Dendritic cell treated with granulocyte-macrophage colony-stimulating factor and Interleukin-4, amounts not matched to agents 40 ng/mL and 50 ng/mL, for 4 days (primary cell): ENCODE measurements around the gene HLA-A.

Source experiments
- H3K27ac Mint-ChIP-seq: one replicate; pipeline ENCODE4 v1.8.0; 2022; ENCODE audit warnings: mild to moderate bottlenecking, mixed read lengths
- H3K27me3 Mint-ChIP-seq: one replicate; pipeline ENCODE4 v1.8.0; 2022; ENCODE audit warnings: mild to moderate bottlenecking, mixed read lengths
- H3K36me3 Mint-ChIP-seq: one replicate; pipeline ENCODE4 v1.8.0; 2022; ENCODE audit warnings: low read depth, mixed read lengths
- H3K4me1 Mint-ChIP-seq: one replicate; pipeline ENCODE4 v1.8.0; 2022; ENCODE audit warnings: low read depth, mixed read lengths
- H3K4me3 Mint-ChIP-seq: one replicate; pipeline ENCODE4 v1.8.0; 2022; ENCODE audit warnings: mild to moderate bottlenecking, moderate library complexity, mixed read lengths
- H3K9me3 Mint-ChIP-seq: one replicate; pipeline ENCODE4 v1.8.0; 2022; ENCODE audit warnings: mixed read lengths
- intact Hi-C: fragments of 100-400 bp; cut with micrococcal nuclease; formaldehyde crosslinking; loops from one replicate; pipeline ENCODE4 v1.15.0; 2022

The HLA-A gene

DNA sequence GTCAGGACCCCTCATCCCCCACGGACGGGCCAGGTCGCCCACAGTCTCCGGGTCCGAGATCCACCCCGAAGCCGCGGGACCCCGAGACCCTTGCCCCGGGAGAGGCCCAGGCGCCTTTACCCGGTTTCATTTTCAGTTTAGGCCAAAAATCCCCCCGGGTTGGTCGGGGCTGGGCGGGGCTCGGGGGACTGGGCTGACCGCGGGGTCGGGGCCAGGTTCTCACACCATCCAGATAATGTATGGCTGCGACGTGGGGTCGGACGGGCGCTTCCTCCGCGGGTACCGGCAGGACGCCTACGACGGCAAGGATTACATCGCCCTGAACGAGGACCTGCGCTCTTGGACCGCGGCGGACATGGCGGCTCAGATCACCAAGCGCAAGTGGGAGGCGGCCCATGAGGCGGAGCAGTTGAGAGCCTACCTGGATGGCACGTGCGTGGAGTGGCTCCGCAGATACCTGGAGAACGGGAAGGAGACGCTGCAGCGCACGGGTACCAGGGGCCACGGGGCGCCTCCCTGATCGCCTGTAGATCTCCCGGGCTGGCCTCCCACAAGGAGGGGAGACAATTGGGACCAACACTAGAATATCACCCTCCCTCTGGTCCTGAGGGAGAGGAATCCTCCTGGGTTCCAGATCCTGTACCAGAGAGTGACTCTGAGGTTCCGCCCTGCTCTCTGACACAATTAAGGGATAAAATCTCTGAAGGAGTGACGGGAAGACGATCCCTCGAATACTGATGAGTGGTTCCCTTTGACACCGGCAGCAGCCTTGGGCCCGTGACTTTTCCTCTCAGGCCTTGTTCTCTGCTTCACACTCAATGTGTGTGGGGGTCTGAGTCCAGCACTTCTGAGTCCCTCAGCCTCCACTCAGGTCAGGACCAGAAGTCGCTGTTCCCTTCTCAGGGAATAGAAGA, 978 bp downstream of the HLA-A start:
- Mint-ChIP-seq H3K27ac (peak overlapping the region; percentile 96), H3K9me3 (no peaks in the 10 kb centered on the region), H3K27me3 (no peaks in the 10 kb centered on the region), H3K4me1 (peaks cover 59% of the 10 kb centered on the region), H3K36me3 (peaks cover 67% of the 10 kb centered on the region), H3K4me3 (peak overlapping the region; percentile 94)
- intact Hi-C loops: loop anchor here (5.0 to 10.0 kb wide), 2 partner anchors 34 to 121 kb away; partner anchors contain the start of genes POLR1H and PPP1R11

DNA sequence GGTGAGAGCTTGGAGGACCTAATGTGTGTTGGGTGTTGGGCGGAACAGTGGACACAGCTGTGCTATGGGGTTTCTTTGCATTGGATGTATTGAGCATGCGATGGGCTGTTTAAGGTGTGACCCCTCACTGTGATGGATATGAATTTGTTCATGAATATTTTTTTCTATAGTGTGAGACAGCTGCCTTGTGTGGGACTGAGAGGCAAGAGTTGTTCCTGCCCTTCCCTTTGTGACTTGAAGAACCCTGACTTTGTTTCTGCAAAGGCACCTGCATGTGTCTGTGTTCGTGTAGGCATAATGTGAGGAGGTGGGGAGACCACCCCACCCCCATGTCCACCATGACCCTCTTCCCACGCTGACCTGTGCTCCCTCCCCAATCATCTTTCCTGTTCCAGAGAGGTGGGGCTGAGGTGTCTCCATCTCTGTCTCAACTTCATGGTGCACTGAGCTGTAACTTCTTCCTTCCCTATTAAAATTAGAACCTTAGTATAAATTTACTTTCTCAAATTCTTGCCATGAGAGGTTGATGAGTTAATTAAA, 3.0 kb downstream of the HLA-A start:
- H3K36me3 Mint-ChIP-seq: peaks cover 83% of the 10 kb centered on the region
- H3K27ac Mint-ChIP-seq: no peak overlapping the region
- peak overlapping the region; percentile 94 for H3K4me3 Mint-ChIP-seq
- intact Hi-C loops: loop anchor here (10.0 kb wide), 1 partner anchor 119 kb away; the partner anchor contains the start of genes POLR1H and PPP1R11
- H3K27me3 Mint-ChIP-seq: no peaks in the 10 kb centered on the region
- H3K9me3 Mint-ChIP-seq: no peaks in the 10 kb centered on the region
- H3K4me1 Mint-ChIP-seq: peaks cover 51% of the 10 kb centered on the region

GRCh38 chr6:29946223-29947076, 4.1 kb downstream of the HLA-A start:
- peaks cover 83% of the 10 kb centered on the region for H3K36me3 Mint-ChIP-seq
- intact Hi-C loops: loop anchor here (10.0 kb wide), 1 partner anchor 118 kb away; the partner anchor contains the start of genes POLR1H and PPP1R11
- H3K27me3 Mint-ChIP-seq: no peaks in the 10 kb centered on the region
- no peak overlapping the region for H3K27ac Mint-ChIP-seq
- no peak overlapping the region for H3K4me3 Mint-ChIP-seq
- H3K4me1 Mint-ChIP-seq: peaks cover 44% of the 10 kb centered on the region
- no peaks in the 10 kb centered on the region for H3K9me3 Mint-ChIP-seq

DNA sequence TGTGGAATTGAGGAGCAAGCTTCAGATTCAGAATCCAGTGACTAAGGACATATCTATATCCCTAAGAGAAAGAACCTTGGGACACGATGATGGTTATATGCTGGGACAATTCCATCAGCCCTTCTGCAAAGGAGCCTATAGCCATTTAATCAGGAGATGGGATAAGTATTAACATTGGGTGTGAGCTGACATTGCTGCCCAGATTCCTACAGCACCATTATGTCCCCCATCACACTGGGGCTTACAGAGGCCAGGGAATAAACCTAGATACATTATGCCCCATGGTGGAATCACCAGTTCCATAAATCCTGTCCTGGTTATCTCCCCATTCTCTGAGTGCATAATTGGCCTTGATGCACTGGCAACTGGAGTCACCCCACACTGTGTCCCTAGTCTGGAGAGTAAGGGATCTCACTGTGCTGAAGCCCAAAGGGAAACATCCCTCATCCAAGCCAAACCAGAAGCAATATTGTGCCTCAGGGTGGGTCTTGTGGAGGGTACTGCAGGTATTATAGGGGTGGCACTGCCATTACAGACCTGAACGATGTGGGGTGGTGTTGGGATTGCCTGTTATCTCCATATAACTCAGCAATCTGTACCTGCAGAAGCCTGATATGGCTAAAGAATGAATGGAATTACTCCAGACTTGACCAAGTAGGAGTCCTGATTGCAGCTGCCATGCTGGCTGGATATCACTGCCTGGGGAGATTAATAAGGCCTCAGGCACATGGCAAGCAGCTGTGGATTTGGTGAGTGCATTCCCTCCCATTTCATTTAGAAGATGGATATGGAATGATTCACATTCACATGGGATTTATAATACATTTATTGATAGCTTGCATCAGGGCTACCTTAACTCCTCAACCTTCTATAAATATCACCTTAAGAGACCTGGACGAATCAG, 5.0 kb downstream of the HLA-A start:
- Mint-ChIP-seq H3K4me1 (peaks cover 38% of the 10 kb centered on the region), H3K9me3 (no peaks in the 10 kb centered on the region), H3K4me3 (no peak overlapping the region), H3K27me3 (no peaks in the 10 kb centered on the region), H3K36me3 (peaks cover 76% of the 10 kb centered on the region), H3K27ac (no peak overlapping the region)
- intact Hi-C loops: loop anchor here (10.0 kb wide), 1 partner anchor 117 kb away; the partner anchor contains the start of genes POLR1H and PPP1R11

DNA sequence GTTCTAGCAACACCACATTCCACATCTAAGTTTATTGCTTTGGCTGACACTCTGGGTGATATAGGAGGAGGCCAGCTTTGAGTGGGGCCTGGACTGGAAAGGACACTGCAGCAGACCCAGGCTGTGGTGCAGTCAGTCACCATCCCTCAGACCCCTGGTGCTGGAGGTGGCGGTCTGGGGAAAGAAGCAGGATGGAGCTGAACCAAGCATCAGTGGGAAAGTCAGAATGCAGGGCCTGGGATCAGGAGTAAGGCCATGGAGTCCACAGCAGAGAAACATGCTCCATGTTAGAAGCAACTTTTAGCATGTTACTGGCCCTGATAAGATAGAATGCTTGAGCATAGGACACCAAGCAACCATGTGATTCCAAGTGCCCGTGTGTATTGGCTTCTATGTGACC, 5.9 kb downstream of the HLA-A start:
- intact Hi-C loops: loop anchor here (10.0 kb wide), 1 partner anchor 117 kb away; the partner anchor contains the start of genes POLR1H and PPP1R11
- H3K4me3 Mint-ChIP-seq: no peak overlapping the region
- H3K9me3 Mint-ChIP-seq: no peaks in the 10 kb centered on the region
- H3K36me3 Mint-ChIP-seq: peaks cover 67% of the 10 kb centered on the region
- H3K4me1 Mint-ChIP-seq: peaks cover 37% of the 10 kb centered on the region
- no peaks in the 10 kb centered on the region for H3K27me3 Mint-ChIP-seq
- no peak overlapping the region for H3K27ac Mint-ChIP-seq

GRCh38 chr6:29949934-29950333, 7.6 kb downstream of the HLA-A start:
- Mint-ChIP-seq H3K4me3 (no peak overlapping the region), H3K27ac (no peak overlapping the region), H3K9me3 (no peaks in the 10 kb centered on the region), H3K36me3 (peaks cover 50% of the 10 kb centered on the region), H3K27me3 (no peaks in the 10 kb centered on the region), H3K4me1 (peaks cover 27% of the 10 kb centered on the region)
- intact Hi-C loops: loop anchor here (10.0 kb wide), 1 partner anchor 115 kb away; the partner anchor contains the start of genes POLR1H and PPP1R11

GRCh38 chr6:29951882-29952281, 9.6 kb downstream of the HLA-A start:
- peaks cover 9% of the 10 kb centered on the region for H3K4me1 Mint-ChIP-seq
- no peaks in the 10 kb centered on the region for H3K27me3 Mint-ChIP-seq
- H3K9me3 Mint-ChIP-seq: no peaks in the 10 kb centered on the region
- intact Hi-C loops: no loop called here
- no peak overlapping the region for H3K27ac Mint-ChIP-seq
- H3K4me3 Mint-ChIP-seq: no peak overlapping the region
- H3K36me3 Mint-ChIP-seq: peaks cover 31% of the 10 kb centered on the region

GRCh38 chr6:29953001-29953441, 10.7 kb downstream of the HLA-A start:
- H3K4me1 Mint-ChIP-seq: peaks cover 17% of the 10 kb centered on the region
- intact Hi-C loops: no loop called here
- peak overlapping the region; percentile 45 for H3K27ac Mint-ChIP-seq
- no peaks in the 10 kb centered on the region for H3K27me3 Mint-ChIP-seq
- H3K36me3 Mint-ChIP-seq: peaks cover 19% of the 10 kb centered on the region
- no peaks in the 10 kb centered on the region for H3K9me3 Mint-ChIP-seq
- no peak overlapping the region for H3K4me3 Mint-ChIP-seq

DNA sequence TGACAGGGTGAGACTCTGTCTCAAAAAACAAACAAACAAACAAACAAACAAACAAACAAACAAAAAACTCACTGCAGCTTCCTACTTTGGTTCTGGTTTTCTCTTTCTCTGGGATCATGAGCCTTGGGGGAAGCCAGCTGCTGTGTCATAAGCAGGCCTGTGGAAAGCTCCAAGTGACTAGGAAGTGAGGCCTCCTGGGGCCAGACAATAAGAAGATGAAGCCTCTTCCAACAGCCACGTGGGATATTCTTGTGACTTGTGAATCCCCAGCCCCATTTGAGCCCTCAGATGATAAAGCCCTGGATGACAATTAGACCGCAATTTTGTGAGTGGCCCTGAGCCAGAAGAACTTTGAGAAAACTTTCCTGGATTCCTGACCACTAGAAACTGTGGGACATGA, 11.4 kb downstream of the HLA-A start:
- H3K27ac Mint-ChIP-seq: peak overlapping the region; percentile 45
- H3K27me3 Mint-ChIP-seq: no peaks in the 10 kb centered on the region
- H3K4me1 Mint-ChIP-seq: peaks cover 24% of the 10 kb centered on the region
- intact Hi-C loops: no loop called here
- no peak overlapping the region for H3K4me3 Mint-ChIP-seq
- peaks cover 13% of the 10 kb centered on the region for H3K36me3 Mint-ChIP-seq
- no peaks in the 10 kb centered on the region for H3K9me3 Mint-ChIP-seq

- H3K27me3 Mint-ChIP-seq: no peaks in the 10 kb centered on the region
- H3K4me1 Mint-ChIP-seq: peaks cover 30% of the 10 kb centered on the region
- no peak overlapping the region for H3K4me3 Mint-ChIP-seq
- no peak overlapping the region for H3K27ac Mint-ChIP-seq
- H3K36me3 Mint-ChIP-seq: peaks cover 7% of the 10 kb centered on the region
- intact Hi-C loops: no loop called here
- H3K9me3 Mint-ChIP-seq: no peaks in the 10 kb centered on the region
Measured at GRCh38 chr6:29954272-29954671, 11.9 kb downstream of the HLA-A start.

DNA sequence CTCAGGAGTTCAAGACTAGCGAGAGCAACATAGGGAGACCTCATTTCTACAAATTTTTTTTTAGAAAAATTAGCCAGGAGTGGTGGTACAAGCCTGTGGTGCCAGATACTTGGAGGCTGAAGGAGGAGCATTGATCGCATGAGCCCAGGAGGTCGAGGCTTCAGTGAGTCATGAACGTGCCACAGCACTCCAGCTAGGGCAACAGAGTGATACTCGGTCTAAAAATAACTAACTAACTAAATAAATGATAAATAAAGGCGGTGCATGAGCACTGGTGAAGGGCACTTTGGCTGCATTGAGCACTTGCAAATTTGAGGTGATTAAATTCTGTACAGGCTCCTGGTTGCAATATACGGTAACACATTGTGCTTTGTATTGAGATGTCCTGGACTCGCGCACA, 13.5 kb downstream of the HLA-A start:
- Mint-ChIP-seq H3K9me3 (no peaks in the 10 kb centered on the region), H3K27me3 (no peaks in the 10 kb centered on the region), H3K36me3 (no peaks in the 10 kb centered on the region), H3K4me1 (peaks cover 42% of the 10 kb centered on the region), H3K4me3 (no peak overlapping the region), H3K27ac (no peak overlapping the region)
- intact Hi-C loops: no loop called here

GRCh38 chr6:29956518-29956917, 14.2 kb downstream of the HLA-A start:
- H3K4me3 Mint-ChIP-seq: no peak overlapping the region
- intact Hi-C loops: no loop called here
- peaks cover 47% of the 10 kb centered on the region for H3K4me1 Mint-ChIP-seq
- H3K36me3 Mint-ChIP-seq: no peaks in the 10 kb centered on the region
- H3K9me3 Mint-ChIP-seq: no peaks in the 10 kb centered on the region
- H3K27me3 Mint-ChIP-seq: no peaks in the 10 kb centered on the region
- H3K27ac Mint-ChIP-seq: no peak overlapping the region

GRCh38 chr6:29958046-29958445, 15.7 kb downstream of the HLA-A start:
- Mint-ChIP-seq H3K9me3 (no peaks in the 10 kb centered on the region), H3K27me3 (no peaks in the 10 kb centered on the region), H3K36me3 (no peaks in the 10 kb centered on the region), H3K4me1 (peaks cover 60% of the 10 kb centered on the region), H3K27ac (peak overlapping the region; percentile 68), H3K4me3 (no peak overlapping the region)
- intact Hi-C loops: no loop called here
